HepG2 (cell line): Measurements from ENCODE around the gene CAPN10. TPM values are rescaled to one million over a fixed set of nuclear protein-coding genes. Genes with fewer than 3 reads are reported as not detected.

Experiments
- ATAC-seq: fragments of 200-7000 bp; cut with Tn5 transposase; 3 replicates; pipeline ENCODE4 v1.9.1; 2020; ENCODE audit warnings: mild to moderate bottlenecking, moderate library complexity
- BruUV-seq: library from RNA; stranded (reverse); fragments of 400-500 nt; replicated peaks from 2 replicates; lab custom pipeline; 2021; lab: Mats Ljungman, UMichigan
- CTCF ChIA-PET: fragments of 300-600 bp; formaldehyde crosslinking; extraction: SDS; loops from one replicate; lab custom pipeline; 2021; ENCODE audit warnings: low total read pairs, inconsistent platforms, low intra/inter-chr PET ratio; lab: Yijun Ruan, JAX
- POLR2A ChIA-PET: fragments of 350-600 bp; sonication (Branson Sonifier 250); formaldehyde crosslinking; loops from one replicate; lab custom pipeline; 2020; ENCODE audit warnings: antibody characterized with exemption, inconsistent platforms; lab: Yijun Ruan, JAX
- DNase-seq: peaks from one replicate; pipeline ENCODE4 v3.0.0-alpha.2; 2015; ENCODE audit warnings: low spot score
- FAIRE-seq: peaks from 3 replicates; lab custom pipeline; 2011; peaks lifted over from hg19 to GRCh38; lab: Jason Lieb, UNC
- H2AFZ ChIP-seq: one replicate; pipeline ENCODE4 v1.6.1; 2011; ENCODE audit warnings: low read length, inconsistent platforms
- H3K27ac ChIP-seq: fragments of 300-600 bp; 3 replicates; pipeline ENCODE4 v1.8.0; 2011; ENCODE audit warnings: mixed run types, mild to moderate bottlenecking, mixed read lengths, low read length, inconsistent platforms; ENCODE audit not compliant: insufficient read depth; ENCODE audit errors: extremely low read length
- H3K27me3 ChIP-seq, 2 experiments: fragments of 200-600 bp in 1 of 2; 2 replicates in 1 of 2; 3 replicates in 1 of 2; pipeline versions ENCODE4 v1.6.0 to v1.8.0; 2011; ENCODE audit warnings: low read length in 2 of 2, mild to moderate bottlenecking in 2 of 2, moderate library complexity in 2 of 2, inconsistent platforms in 1 of 2; ENCODE audit not compliant: insufficient read depth in 2 of 2, control insufficient read depth in 1 of 2
- H3K36me3 ChIP-seq, 2 experiments: fragments of 200-600 bp in 1 of 2; replicated peaks in 1 of 2; 2 replicates in 1 of 2; 3 replicates in 1 of 2; pipeline versions ENCODE4 v1.5.1 to v1.8.0; 2011; ENCODE audit warnings: low read length in 2 of 2, inconsistent platforms in 1 of 2; ENCODE audit not compliant: insufficient read depth in 2 of 2, control insufficient read depth in 1 of 2
- H3K4me1 ChIP-seq: 2 replicates; pipeline ENCODE4 v1.5.1; 2012; ENCODE audit warnings: low read length, inconsistent platforms; ENCODE audit not compliant: insufficient read depth
- H3K4me2 ChIP-seq: 2 replicates; pipeline ENCODE4 v1.6.0; 2011; ENCODE audit warnings: low read depth, low read length, inconsistent platforms
- H3K4me3 ChIP-seq, 3 experiments: fragments of 200-600 bp in 1 of 3; sonication (generic), shearing (Covaris generic) in 1 of 3; replicated peaks in 1 of 3; 2 replicates each; pipeline ENCODE4 v1.5.1; 2011 to 2016; ENCODE audit warnings: low read length in 3 of 3, inconsistent platforms in 2 of 3, low read depth in 2 of 3, mild to moderate bottlenecking in 2 of 3, control low read depth in 1 of 3, mixed read lengths in 1 of 3; ENCODE audit not compliant: insufficient read depth in 1 of 3
- H3K79me2 ChIP-seq: one replicate; pipeline ENCODE4 v1.6.1; 2011; ENCODE audit warnings: low read length, inconsistent platforms; ENCODE audit not compliant: insufficient read depth
- H3K9ac ChIP-seq: 2 replicates; pipeline ENCODE4 v1.6.0; 2011; ENCODE audit warnings: mild to moderate bottlenecking, low read depth, low read length, inconsistent platforms; ENCODE audit not compliant: insufficient read depth
- H3K9me3 ChIP-seq: 2 replicates; pipeline ENCODE4 v1.5.1; 2012; ENCODE audit warnings: mild to moderate bottlenecking, low read length
- H4K20me1 ChIP-seq: 2 replicates; pipeline ENCODE4 v1.6.0; 2011; ENCODE audit warnings: inconsistent platforms, mild to moderate bottlenecking, low read length, moderate library complexity; ENCODE audit not compliant: insufficient read depth
- BRCA1 ChIP-seq: sonication (generic); formaldehyde crosslinking; IDR thresholded peaks from 2 replicates; pipeline ENCODE4 v1.4.0; 2020; ENCODE audit warnings: missing genetic modification reagents
- KLF6 ChIP-seq: IDR thresholded peaks from 2 replicates; pipeline ENCODE4 v1.8.0; 2016; ENCODE audit warnings: missing biosample characterization, missing genetic modification reagents
- SAP130 ChIP-seq: IDR thresholded peaks from 2 replicates; pipeline ENCODE4 v1.6.1; 2016; ENCODE audit warnings: low read depth
- SIN3B ChIP-seq: fragments of 150-350 bp; IDR thresholded peaks from 2 replicates; pipeline ENCODE4 v1.6.1; 2014; ENCODE audit warnings: low read length
- TRIM24 ChIP-seq: sonication (generic); formaldehyde crosslinking; IDR thresholded peaks from 2 replicates; pipeline ENCODE4 v1.8.0; 2022; ENCODE audit warnings: mild to moderate bottlenecking, missing genetic modification reagents
- ZBTB1 ChIP-seq: sonication (generic); formaldehyde crosslinking; IDR thresholded peaks from 2 replicates; pipeline ENCODE4 v1.4.0; 2020; ENCODE audit warnings: missing genetic modification reagents, borderline replicate concordance
- ZKSCAN1 ChIP-seq: fragments of 150-350 bp; IDR thresholded peaks from 2 replicates; pipeline ENCODE4 v1.6.1; 2014; ENCODE audit warnings: low read length
- ZNF234 ChIP-seq: sonication (generic); formaldehyde crosslinking; conservative IDR thresholded peaks from 2 replicates; pipeline ENCODE4 v1.5.1; 2020; ENCODE audit warnings: mild to moderate bottlenecking, missing genetic modification reagents
- ZNF33A ChIP-seq: sonication (generic); formaldehyde crosslinking; IDR thresholded peaks from 2 replicates; pipeline ENCODE4 v1.5.1; 2020; ENCODE audit warnings: missing genetic modification reagents, mild to moderate bottlenecking, moderate library complexity, borderline replicate concordance
- ZNF354B ChIP-seq: sonication (generic); formaldehyde crosslinking; IDR thresholded peaks from 2 replicates; pipeline ENCODE4 v1.8.0; 2022; ENCODE audit warnings: mild to moderate bottlenecking, missing genetic modification reagents
- ZNF367 ChIP-seq: sonication (generic); formaldehyde crosslinking; IDR thresholded peaks from 2 replicates; pipeline ENCODE4 v1.4.0; 2020; ENCODE audit warnings: missing genetic modification reagents, borderline replicate concordance
- ZNF484 ChIP-seq: sonication (generic); formaldehyde crosslinking; IDR thresholded peaks from 2 replicates; pipeline ENCODE4 v1.5.1; 2020; ENCODE audit warnings: mild to moderate bottlenecking, low read depth, missing genetic modification reagents, borderline replicate concordance
- ZNF558 ChIP-seq: sonication (generic); formaldehyde crosslinking; IDR thresholded peaks from 2 replicates; pipeline ENCODE4 v1.9.0; 2022; ENCODE audit warnings: mild to moderate bottlenecking, missing genetic modification reagents, borderline replicate concordance
- ZNF816 ChIP-seq: sonication (generic); formaldehyde crosslinking; IDR thresholded peaks from 2 replicates; pipeline ENCODE4 v1.8.0; 2022; ENCODE audit warnings: missing genetic modification reagents, mild to moderate bottlenecking, borderline replicate concordance
- WGBS: methylation state at CpG from one replicate; pipeline ENCODE4 v1.1.6; 2017; ENCODE audit warnings: low lambda C conversion rate; 5-methylcytosine and 5-hydroxymethylcytosine counted together
- in situ Hi-C: cut with HindIII; loops from 2 replicates; pipeline ENCODE4 v1.10.0; 2017; ENCODE audit warnings: low pct_unique_long_range_greater_than_20kb; ENCODE audit not compliant: extremely low pct_ligation_motif_present
- intact Hi-C: fragments of 100-400 bp; cut with micrococcal nuclease; formaldehyde crosslinking; loops from one replicate; pipeline ENCODE4 v1.10.0; 2022; ENCODE audit not compliant: unreplicated experiment
- polyA plus RNA-seq, 8 experiments: library from polyadenylated mRNA; depleted of rRNA in 3 of 8; stranded (reverse) in 7 of 8; unstranded in 1 of 8; fragments of >200 nt; fragmentation: Illumina TruSeq in 4 of 8; extraction: Trizol in 4 of 8; gene quantifications; 2 replicates each; pipeline versions ENCODE4 v1.2.1 to v1.2.3, GENCODE V29; 2011 to 2016; ENCODE audit warnings: low read depth in 4 of 8, missing spikeins in 1 of 8, mixed read lengths in 1 of 8; ENCODE audit not compliant: insufficient read depth in 1 of 8
- total RNA-seq, 5 experiments: library from RNA; depleted of rRNA; stranded (reverse); fragments of >200 nt; fragmentation: Illumina TruSeq; extraction: Trizol; gene quantifications; 2 replicates each; pipeline ENCODE4 v1.2.3, GENCODE V29; 2016; ENCODE audit warnings: low read depth in 1 of 5
- TF ChIP-seq, protein P1 (sequence below): sonication (generic); formaldehyde crosslinking; IDR thresholded peaks from 2 replicates; pipeline ENCODE4 v1.4.0; 2020; ENCODE audit warnings: missing genetic modification reagents
- TF ChIP-seq, protein P2 (sequence below): sonication (generic); formaldehyde crosslinking; IDR thresholded peaks from 2 replicates; pipeline ENCODE4 v1.5.0; 2020; ENCODE audit warnings: missing genetic modification reagents
- TF ChIP-seq, protein P3 (sequence below): sonication (generic); formaldehyde crosslinking; IDR thresholded peaks from 2 replicates; pipeline ENCODE4 v1.4.0; 2020; ENCODE audit warnings: missing genetic modification reagents, mild to moderate bottlenecking, borderline replicate concordance
- TF ChIP-seq, protein P4 (sequence below): sonication (generic); formaldehyde crosslinking; IDR thresholded peaks from 2 replicates; pipeline ENCODE4 v1.4.0; 2020; ENCODE audit warnings: low read depth, missing genetic modification reagents
- TF ChIP-seq, protein P5 (sequence below): IDR thresholded peaks from 2 replicates; pipeline ENCODE4 v1.6.1; 2016; ENCODE audit warnings: low read depth

The CAPN10 gene
- total and polyA plus RNA-seq, 2 of the 13 experiments (the other 11 are each of a cell fraction or from before 2014, with no cell fraction given): 27.6 to 32.4 TPM

DNA sequence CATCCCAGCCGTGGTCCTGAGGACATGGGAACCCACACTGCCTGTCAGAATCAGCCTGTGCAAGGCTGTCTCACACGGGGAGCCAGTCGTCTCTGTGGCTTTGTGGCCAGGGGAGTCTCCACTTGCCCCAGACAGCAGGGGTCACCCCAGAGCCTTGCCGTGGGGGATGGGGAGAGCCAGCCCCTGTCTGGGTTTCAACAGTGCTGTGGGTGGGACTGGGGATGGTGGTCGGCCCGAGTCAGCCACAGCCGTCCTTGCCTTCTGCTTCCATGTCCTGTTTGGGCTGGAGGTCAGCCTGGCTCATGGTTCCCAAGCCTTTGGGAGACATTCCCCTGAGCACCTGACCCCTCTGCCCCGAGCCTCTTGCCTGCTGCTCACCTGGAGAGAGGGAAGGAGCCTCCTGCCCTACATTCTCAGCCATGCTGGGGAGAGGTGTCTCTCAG lies 58.3 kb downstream of the CAPN10 start:
- no peaks in the 10 kb centered on the region for H3K4me1 ChIP-seq
- no peaks in the 10 kb centered on the region; the same call in 1 of the 2 replicates for H4K20me1 ChIP-seq
- no peaks in the 10 kb centered on the region for H3K9me3 ChIP-seq
- H3K79me2 ChIP-seq: no peaks in the 10 kb centered on the region
- no peak overlapping the region for H2AFZ ChIP-seq
- DNase-seq (no peak), ATAC-seq (no peak), FAIRE-seq (no peak)
- H3K9ac ChIP-seq: no peak overlapping the region
- H3K4me3 ChIP-seq: no peak overlapping the region
- no peaks in the 10 kb centered on the region for H3K36me3 ChIP-seq
- BruUV-seq: no TSS peak
- 0% methylated on average over 1 of the region's 8 CpGs for WGBS
- no peak overlapping the region for H3K4me2 ChIP-seq
- ChIA-PET POLR2A (no interaction called here), CTCF (no interaction called here)
- in situ Hi-C loops: no loop called here
- H3K27me3 ChIP-seq: peaks cover 45 to 81% of the 10 kb centered on the region in 2 experiments
- TF ChIP-seq ZNF367 (CRISPR knock-in tag): no peak
- no peak for TF ChIP-seq ZNF234 (CRISPR knock-in tag)
- TF ChIP-seq ZBTB1 (CRISPR knock-in tag): no peak
- TF ChIP-seq ZNF33A (CRISPR knock-in tag): no peak
- TF ChIP-seq, protein P1, sequence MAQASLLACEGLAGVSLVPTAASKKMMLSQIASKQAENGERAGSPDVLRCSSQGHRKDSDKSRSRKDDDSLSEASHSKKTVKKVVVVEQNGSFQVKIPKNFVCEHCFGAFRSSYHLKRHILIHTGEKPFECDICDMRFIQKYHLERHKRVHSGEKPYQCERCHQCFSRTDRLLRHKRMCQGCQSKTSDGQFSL (CRISPR knock-in tag): no peak
- TF ChIP-seq ZNF354B (CRISPR knock-in tag): no peak
- TF ChIP-seq, protein P2, sequence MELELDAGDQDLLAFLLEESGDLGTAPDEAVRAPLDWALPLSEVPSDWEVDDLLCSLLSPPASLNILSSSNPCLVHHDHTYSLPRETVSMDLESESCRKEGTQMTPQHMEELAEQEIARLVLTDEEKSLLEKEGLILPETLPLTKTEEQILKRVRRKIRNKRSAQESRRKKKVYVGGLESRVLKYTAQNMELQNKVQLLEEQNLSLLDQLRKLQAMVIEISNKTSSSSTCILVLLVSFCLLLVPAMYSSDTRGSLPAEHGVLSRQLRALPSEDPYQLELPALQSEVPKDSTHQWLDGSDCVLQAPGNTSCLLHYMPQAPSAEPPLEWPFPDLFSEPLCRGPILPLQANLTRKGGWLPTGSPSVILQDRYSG (CRISPR knock-in tag): no peak
- TF ChIP-seq ZNF816 (CRISPR knock-in tag): no peak
- no peak for TF ChIP-seq ZNF484 (CRISPR knock-in tag)
- TF ChIP-seq SIN3B: no peak
- TF ChIP-seq, protein P3, sequence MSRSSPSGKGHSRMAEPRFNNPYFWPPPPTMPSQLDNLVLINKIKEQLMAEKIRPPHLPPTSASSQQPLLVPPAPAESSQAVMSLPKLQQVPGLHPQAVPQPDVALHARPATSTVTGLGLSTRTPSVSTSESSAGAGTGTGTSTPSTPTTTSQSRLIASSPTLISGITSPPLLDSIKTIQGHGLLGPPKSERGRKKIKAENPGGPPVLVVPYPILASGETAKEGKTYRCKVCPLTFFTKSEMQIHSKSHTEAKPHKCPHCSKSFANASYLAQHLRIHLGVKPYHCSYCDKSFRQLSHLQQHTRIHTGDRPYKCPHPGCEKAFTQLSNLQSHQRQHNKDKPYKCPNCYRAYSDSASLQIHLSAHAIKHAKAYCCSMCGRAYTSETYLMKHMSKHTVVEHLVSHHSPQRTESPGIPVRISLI (CRISPR knock-in tag): no peak
- no peak for TF ChIP-seq SAP130
- TF ChIP-seq KLF6 (CRISPR knock-in tag): no peak
- TF ChIP-seq ZNF558: no peak
- TF ChIP-seq, protein P4, sequence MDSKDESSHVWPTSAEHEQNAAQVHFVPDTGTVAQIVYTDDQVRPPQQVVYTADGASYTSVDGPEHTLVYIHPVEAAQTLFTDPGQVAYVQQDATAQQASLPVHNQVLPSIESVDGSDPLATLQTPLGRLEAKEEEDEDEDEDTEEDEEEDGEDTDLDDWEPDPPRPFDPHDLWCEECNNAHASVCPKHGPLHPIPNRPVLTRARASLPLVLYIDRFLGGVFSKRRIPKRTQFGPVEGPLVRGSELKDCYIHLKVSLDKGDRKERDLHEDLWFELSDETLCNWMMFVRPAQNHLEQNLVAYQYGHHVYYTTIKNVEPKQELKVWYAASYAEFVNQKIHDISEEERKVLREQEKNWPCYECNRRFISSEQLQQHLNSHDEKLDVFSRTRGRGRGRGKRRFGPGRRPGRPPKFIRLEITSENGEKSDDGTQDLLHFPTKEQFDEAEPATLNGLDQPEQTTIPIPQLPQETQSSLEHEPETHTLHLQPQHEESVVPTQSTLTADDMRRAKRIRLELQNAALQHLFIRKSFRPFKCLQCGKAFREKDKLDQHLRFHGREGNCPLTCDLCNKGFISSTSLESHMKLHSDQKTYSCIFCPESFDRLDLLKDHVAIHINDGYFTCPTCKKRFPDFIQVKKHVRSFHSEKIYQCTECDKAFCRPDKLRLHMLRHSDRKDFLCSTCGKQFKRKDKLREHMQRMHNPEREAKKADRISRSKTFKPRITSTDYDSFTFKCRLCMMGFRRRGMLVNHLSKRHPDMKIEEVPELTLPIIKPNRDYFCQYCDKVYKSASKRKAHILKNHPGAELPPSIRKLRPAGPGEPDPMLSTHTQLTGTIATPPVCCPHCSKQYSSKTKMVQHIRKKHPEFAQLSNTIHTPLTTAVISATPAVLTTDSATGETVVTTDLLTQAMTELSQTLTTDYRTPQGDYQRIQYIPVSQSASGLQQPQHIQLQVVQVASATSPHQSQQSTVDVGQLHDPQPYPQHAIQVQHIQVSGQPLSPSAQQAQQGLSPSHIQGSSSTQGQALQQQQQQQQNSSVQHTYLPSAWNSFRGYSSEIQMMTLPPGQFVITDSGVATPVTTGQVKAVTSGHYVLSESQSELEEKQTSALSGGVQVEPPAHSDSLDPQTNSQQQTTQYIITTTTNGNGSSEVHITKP (CRISPR knock-in tag): no peak
- TF ChIP-seq BRCA1 (CRISPR knock-in tag): no peak
- TF ChIP-seq, protein P5, sequence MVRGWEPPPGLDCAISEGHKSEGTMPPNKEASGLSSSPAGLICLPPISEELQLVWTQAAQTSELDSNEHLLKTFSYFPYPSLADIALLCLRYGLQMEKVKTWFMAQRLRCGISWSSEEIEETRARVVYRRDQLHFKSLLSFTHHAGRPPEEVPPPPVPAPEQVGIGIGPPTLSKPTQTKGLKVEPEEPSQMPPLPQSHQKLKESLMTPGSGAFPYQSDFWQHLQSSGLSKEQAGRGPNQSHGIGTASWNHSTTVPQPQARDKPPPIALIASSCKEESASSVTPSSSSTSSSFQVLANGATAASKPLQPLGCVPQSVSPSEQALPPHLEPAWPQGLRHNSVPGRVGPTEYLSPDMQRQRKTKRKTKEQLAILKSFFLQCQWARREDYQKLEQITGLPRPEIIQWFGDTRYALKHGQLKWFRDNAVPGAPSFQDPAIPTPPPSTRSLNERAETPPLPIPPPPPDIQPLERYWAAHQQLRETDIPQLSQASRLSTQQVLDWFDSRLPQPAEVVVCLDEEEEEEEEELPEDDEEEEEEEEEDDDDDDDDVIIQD (CRISPR knock-in tag): no peak
- no peak for TF ChIP-seq ZKSCAN1
- TF ChIP-seq TRIM24 (CRISPR knock-in tag): no peak
- intact Hi-C loops: loop anchor here (10.0 kb wide), 1 partner anchor 130 kb away; no protein-coding TSS in a partner anchor
- H3K27ac ChIP-seq: no peak overlapping the region
